Fibroblast of skin of right quadriceps (primary cell): ENCODE data around the gene EFCAB13.
"Not testable (repeated sequence)": the region's sequence is repeated elsewhere in the genome, so short reads cannot be mapped to it uniquely, and the experiment has no call there.

Source experiments
- DNase-seq: peaks from one replicate; pipeline ENCODE4 v3.0.0-alpha.2; 2013

Gene EFCAB13

GRCh38 chr17:47427985-47428384 is 104.2 kb downstream of the EFCAB13 start:
- DNase-seq, result no peak

- not testable (repeated sequence) for DNase-seq
These were observed 108.5 kb downstream of the EFCAB13 start for GRCh38 chr17:47432240-47432639.

GRCh38 chr17:47465165-47465564 is 141.4 kb downstream of the EFCAB13 start:
- DNase-seq, result no peak

- not testable (repeated sequence) for DNase-seq
These were observed 143.2 kb downstream of the EFCAB13 start for GRCh38 chr17:47466976-47467375.

GRCh38 chr17:47470836-47471235 is 147.1 kb downstream of the EFCAB13 start:
- no peak for DNase-seq

GRCh38 chr17:47472073-47472472 is 148.3 kb downstream of the EFCAB13 start:
- DNase-seq, result not testable (repeated sequence)
